Measurements from ENCODE around the gene OR2S2.

DNA sequence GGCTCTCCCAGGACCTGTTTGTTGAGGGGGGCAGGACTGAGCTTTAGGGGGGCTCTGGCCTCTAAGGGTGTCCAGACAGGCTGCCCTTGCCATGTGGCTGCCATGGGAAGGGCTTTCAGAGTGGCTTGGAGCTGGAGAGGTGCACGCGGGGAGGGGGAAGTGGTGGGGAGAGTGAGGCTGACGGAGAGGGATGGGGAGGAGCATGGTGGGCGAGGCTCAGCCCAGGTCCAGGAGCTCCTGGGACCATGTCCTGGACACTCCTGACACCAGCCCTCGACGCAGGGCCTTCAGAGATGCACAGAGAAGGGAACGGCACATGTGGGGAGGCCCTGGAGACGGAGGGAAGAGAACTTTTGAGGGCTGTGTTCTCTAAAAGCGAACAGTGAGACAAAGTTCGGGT is 46.3 kb downstream of the OR2S2 start:
- TF ChIP-seq, protein P1, sequence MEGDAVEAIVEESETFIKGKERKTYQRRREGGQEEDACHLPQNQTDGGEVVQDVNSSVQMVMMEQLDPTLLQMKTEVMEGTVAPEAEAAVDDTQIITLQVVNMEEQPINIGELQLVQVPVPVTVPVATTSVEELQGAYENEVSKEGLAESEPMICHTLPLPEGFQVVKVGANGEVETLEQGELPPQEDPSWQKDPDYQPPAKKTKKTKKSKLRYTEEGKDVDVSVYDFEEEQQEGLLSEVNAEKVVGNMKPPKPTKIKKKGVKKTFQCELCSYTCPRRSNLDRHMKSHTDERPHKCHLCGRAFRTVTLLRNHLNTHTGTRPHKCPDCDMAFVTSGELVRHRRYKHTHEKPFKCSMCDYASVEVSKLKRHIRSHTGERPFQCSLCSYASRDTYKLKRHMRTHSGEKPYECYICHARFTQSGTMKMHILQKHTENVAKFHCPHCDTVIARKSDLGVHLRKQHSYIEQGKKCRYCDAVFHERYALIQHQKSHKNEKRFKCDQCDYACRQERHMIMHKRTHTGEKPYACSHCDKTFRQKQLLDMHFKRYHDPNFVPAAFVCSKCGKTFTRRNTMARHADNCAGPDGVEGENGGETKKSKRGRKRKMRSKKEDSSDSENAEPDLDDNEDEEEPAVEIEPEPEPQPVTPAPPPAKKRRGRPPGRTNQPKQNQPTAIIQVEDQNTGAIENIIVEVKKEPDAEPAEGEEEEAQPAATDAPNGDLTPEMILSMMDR (conservative IDR thresholded peaks at IDR 0.05; ENCODE audit: low read length) = no peak
- no peak for TF ChIP-seq EZH2phosphoT487 (IDR thresholded peaks at IDR 0.05; ENCODE audit: borderline replicate concordance)
